ENCODE results near the gene ZNF593OS. TPM values are rescaled to one million over a fixed set of nuclear protein-coding genes. Genes with fewer than 3 reads are reported as not detected.

Gene ZNF593OS
- total and polyA plus RNA-seq, 2 experiments from 2014 or later: 3.4 TPM; not detected in 1

DNA sequence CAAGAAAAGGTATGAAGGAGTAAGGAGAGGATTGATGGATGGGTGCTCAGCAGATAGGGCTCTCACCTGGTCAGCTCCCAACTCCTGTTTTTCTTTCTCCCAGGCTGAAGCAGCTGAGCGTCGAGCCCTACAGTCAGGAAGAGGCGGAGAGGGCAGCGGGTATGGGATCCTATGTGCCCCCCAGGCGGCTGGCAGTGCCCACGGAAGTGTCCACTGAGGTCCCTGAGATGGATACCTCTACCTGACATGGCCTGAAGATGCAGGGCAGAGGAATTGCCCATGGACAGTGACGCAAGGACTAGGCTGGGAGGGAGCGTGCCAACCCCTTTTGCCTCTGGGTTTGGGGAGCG is 1.2 kb downstream of the ZNF593OS start:
- no peaks in the 10 kb centered on the region for H3K36me3 ChIP-seq
- no peak for DNase-seq (ENCODE audit: low read depth in 1 of 2, low spot score in 1 of 2)
- no peaks in the 10 kb centered on the region for H3K27me3 ChIP-seq
- H3K4me1 ChIP-seq (ENCODE audit: low read depth): peaks cover 9% of the 10 kb centered on the region
- no peak overlapping the region for H3K27ac ChIP-seq
- TF ChIP-seq, protein P1, sequence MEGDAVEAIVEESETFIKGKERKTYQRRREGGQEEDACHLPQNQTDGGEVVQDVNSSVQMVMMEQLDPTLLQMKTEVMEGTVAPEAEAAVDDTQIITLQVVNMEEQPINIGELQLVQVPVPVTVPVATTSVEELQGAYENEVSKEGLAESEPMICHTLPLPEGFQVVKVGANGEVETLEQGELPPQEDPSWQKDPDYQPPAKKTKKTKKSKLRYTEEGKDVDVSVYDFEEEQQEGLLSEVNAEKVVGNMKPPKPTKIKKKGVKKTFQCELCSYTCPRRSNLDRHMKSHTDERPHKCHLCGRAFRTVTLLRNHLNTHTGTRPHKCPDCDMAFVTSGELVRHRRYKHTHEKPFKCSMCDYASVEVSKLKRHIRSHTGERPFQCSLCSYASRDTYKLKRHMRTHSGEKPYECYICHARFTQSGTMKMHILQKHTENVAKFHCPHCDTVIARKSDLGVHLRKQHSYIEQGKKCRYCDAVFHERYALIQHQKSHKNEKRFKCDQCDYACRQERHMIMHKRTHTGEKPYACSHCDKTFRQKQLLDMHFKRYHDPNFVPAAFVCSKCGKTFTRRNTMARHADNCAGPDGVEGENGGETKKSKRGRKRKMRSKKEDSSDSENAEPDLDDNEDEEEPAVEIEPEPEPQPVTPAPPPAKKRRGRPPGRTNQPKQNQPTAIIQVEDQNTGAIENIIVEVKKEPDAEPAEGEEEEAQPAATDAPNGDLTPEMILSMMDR (IDR thresholded peaks at IDR 0.05; ENCODE audit: low read depth, low read length): no peak
- no peaks in the 10 kb centered on the region for H3K9me3 ChIP-seq (ENCODE audit: low read depth)
- peak overlapping the region; percentile 85 for H3K4me3 ChIP-seq

DNA sequence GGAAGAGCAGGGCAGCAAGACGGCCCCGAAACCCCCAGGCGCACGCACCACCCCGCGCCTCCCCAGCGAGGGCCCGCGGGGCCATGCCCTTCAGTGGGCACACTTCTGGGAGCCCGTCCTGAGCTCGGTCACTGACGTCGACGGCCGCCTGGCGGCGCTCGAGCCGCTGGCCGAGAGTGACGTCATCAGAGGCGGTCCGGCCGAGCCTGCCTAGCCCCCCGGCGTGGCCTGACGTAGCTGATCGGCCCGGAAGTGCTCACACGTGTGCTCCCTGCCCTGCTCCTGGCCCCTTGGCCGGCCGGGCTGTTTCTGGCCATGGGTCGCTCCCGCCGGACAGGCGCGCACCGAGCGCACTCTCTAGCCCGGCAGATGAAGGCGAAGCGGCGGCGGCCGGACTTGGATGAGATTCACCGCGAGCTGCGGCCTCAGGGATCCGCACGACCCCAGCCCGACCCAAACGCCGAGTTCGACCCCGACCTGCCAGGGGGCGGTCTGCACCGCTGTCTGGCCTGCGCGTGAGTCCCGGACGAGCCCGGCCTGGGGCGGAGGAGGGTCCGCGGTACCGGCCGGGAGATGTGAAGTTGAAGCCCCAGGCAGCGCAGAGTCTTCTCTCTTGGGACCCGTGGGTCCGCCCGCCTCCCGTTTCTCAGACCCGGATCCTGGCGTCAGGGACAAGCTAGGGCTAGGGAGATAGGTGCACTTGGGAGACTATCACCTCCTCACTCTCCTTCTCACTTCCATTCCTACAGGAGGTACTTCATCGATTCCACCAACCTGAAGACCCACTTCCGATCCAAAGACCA is 1.8 kb downstream of the ZNF593OS start, which contains the start of gene ZNF593:
ZNF593 (plus strand) TSS at position 240 of the 803 bp plus-strand sequence; CDS start at position 316, 76 bp downstream.
- Histone ChIP-seq H3K4me1 (ENCODE audit: low read depth) (peaks cover 11% of the 10 kb centered on the region), H3K9me3 (ENCODE audit: low read depth) (no peaks in the 10 kb centered on the region), H3K4me3 (peak within 1 kb of the TSS; percentile 85), H3K27ac (peak within 1 kb of the TSS; percentile 77), H3K36me3 (no peaks in the 10 kb centered on the region), H3K27me3 (no peaks in the 10 kb centered on the region)
- DNase-seq (ENCODE audit: low read depth in 1 of 2, low spot score in 1 of 2): peak; percentile 96
- TF ChIP-seq, protein P1 (IDR thresholded peaks at IDR 0.05; ENCODE audit: low read depth, low read length): peak; percentile 87

DNA sequence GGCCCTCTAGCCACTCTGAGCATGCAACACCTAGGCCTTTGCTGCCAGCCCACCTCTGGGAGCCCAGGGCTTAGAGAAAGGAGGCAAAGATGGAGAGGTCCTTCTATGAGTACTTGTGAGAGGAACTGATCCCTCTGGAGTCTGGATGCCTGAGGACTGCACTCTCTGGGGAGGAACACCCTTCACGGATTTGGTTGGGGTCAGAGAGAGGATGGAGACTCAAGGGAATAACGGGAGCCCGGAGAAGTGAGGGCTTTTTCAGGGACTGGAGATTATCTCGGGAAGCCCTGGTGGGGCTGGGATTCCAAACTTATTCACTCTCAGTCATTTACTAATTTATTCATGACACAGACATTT is 2.5 kb downstream of the ZNF593OS start:
- Histone ChIP-seq H3K27ac (no peak overlapping the region), H3K4me3 (no peak overlapping the region)
- TF ChIP-seq, protein P1 (IDR thresholded peaks at IDR 0.05; ENCODE audit: low read depth, low read length): no peak

DNA sequence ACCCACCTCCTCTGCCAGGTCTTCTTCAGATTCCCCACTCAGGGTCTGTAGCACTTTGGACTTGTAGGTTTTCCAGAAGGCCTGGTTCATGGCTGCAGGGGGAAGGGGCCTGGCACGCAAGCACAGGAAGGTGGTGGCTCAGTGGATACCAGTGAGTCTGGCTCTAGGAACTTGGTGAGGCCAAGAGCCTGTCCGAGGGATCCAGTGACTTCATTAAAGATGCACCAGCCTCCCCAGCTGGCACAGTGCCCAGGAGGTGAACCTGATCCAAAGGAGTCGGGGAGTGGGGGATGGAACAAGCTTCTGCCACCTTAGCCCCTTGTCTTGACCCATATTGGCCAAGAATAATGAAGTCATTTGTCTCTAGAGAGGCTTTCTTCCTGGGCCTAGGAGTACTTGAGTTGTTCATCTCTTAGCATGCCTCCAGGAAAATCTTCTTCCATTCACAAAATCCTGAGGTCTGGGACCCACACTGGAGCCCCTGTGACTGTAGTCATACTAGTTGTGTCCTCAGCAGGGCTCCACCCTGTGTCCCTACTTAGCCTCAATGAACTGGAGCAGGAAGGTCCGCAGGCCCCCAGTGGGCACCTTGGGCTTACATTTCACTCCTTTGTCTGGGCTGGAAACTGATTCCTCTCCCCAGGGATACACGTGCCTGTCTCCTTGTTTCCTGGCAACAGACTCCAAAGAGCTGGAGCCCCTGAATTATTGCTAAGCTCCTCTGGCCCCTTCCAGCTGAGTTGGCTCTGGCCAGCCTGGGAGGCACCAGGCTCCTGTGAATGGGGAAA is 3.0 kb downstream of the ZNF593OS start, which contains the start of gene C1orf232:
C1orf232 (minus strand) TSS at position 554 of the 788 bp plus-strand sequence; CDS start at position 90, 464 bp downstream.
- Histone ChIP-seq H3K4me1 (ENCODE audit: low read depth) (peaks cover 16% of the 10 kb centered on the region), H3K27me3 (no peaks in the 10 kb centered on the region), H3K36me3 (no peaks in the 10 kb centered on the region), H3K27ac (peak within 1 kb of the TSS; percentile 77), H3K4me3 (peak within 1 kb of the TSS; percentile 85), H3K9me3 (ENCODE audit: low read depth) (no peaks in the 10 kb centered on the region)
- TF ChIP-seq, protein P1 (IDR thresholded peaks at IDR 0.05; ENCODE audit: low read depth, low read length): no peak
- DNase-seq (ENCODE audit: low read depth in 1 of 2, low spot score in 1 of 2): no peak

More for the DNA sequence above, 2.5 kb downstream of the ZNF593OS start:
- no peaks in the 10 kb centered on the region for H3K27me3 ChIP-seq
- DNase-seq (ENCODE audit: low read depth in 1 of 2, low spot score in 1 of 2): no peak
- no peaks in the 10 kb centered on the region for H3K9me3 ChIP-seq (ENCODE audit: low read depth)
- peaks cover 16% of the 10 kb centered on the region for H3K4me1 ChIP-seq (ENCODE audit: low read depth)
- no peaks in the 10 kb centered on the region for H3K36me3 ChIP-seq

DNA sequence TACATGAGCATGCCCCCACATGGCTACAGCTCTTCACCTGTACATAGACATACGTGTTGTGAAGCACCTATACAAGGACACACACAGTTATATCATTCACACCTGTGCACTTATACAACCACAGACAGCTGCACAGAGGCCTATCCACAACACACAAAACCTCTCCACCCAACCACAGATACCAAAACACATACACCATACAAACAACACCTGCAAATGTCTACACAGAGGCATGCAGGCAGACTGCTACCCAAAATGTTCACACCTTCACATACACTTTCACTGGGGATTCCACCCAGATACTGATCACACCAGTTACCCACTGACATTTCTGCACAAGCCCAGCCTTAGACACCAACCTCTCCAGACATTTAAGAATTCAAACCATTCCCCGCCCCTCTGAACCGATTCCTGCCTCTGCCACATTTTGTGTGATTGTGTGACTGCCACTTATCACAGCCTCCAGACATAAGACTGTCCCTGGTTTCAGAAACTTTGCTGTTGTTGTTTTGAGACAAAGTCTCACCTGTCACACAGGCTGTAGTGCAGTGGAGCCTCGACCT is 4.8 kb downstream of the ZNF593OS start:
- no peak overlapping the region for H3K27ac ChIP-seq
- no peaks in the 10 kb centered on the region for H3K9me3 ChIP-seq (ENCODE audit: low read depth)
- H3K4me3 ChIP-seq: no peak overlapping the region
- no peak for DNase-seq (ENCODE audit: low read depth in 1 of 2, low spot score in 1 of 2)
- H3K27me3 ChIP-seq: no peaks in the 10 kb centered on the region
- TF ChIP-seq, protein P1 (IDR thresholded peaks at IDR 0.05; ENCODE audit: low read depth, low read length): no peak
- H3K36me3 ChIP-seq: no peaks in the 10 kb centered on the region
- peaks cover 16% of the 10 kb centered on the region for H3K4me1 ChIP-seq (ENCODE audit: low read depth)
